ENCODE data around the gene PHLDB2. TPM values are rescaled to one million over a fixed set of nuclear protein-coding genes. Genes with fewer than 3 reads are reported as not detected.

Gene PHLDB2
- total RNA-seq, 1 donor from 2014 or later, result 0.98 TPM

DNA sequence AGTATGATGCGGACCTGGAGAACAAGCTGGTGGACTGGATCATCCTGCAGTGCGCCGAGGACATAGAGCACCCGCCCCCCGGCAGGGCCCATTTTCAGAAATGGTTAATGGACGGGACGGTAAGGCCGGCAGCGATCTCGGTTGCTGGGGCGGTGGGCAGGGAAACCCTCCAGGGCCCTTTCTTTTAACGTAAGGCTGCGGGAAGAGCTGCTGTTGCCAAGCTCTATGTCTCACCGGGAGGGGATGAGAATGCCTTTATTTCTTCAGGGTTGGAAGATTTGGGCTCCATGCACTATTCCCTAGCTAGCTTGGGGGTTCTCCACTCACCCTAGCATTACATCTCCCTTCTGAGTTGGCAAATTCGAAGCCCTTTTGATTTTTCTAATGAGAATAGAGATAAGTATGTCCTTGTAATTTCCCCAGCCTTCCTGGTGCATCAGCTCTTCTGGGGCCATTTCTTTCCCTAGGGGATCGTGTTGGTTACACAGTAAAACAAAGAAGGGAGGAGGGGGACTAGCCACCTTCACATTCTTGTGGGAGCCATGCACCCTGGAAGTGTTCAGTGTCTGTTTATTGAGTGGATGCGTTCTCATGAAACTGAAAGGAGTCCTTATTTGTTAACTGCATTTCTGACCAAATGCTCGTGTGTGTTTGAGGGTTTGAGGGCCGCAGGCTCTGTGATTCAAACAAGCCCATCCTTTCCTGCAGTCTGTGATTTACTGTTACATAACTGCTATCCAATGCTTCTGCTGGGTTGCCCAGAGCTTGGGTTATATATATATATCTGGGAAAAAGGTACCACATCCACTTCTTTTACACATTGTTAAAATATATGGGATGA lies 140.6 kb downstream of the PHLDB2 start:
- no peaks in the 10 kb centered on the region for H3K27me3 Mint-ChIP-seq
- no peak overlapping the region for H3K27ac Mint-ChIP-seq
- peak overlapping the region; percentile 77 for H3K4me3 Mint-ChIP-seq
- H3K4me1 Mint-ChIP-seq, result peaks cover 46% of the 10 kb centered on the region
- intact Hi-C loops (cut with micrococcal nuclease), result loop anchor here (2.0 kb wide), 1 partner anchor 13 kb away; no protein-coding TSS in a partner anchor
- peaks cover 6% of the 10 kb centered on the region for H3K9me3 Mint-ChIP-seq
- no peak for DNase-seq
- H3K36me3 Mint-ChIP-seq (ENCODE audit: low read depth), result peaks cover 4% of the 10 kb centered on the region

DNA sequence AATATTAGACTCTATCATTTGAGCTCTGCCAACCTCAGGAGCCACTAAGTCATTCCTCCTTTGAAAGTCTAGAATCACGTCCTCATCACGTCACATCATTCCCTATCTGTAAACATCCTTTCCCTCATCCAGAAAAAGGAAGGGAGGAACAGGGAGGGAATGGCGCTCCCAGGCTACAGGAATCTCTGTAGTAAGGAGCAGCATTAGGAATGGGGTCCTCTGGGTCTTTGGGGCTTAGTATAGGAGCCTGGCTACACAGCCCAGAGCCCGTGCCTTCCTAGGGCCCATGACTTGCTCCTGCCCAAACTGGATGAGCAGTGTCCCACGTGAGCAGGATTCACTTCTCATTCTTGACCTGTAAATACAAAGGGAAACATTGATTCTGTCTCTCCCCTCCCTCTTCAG lies 141.3 kb downstream of the PHLDB2 start:
- Mint-ChIP-seq H3K36me3 (ENCODE audit: low read depth) (no peaks in the 10 kb centered on the region), H3K27ac (no peak overlapping the region), H3K9me3 (peaks cover 6% of the 10 kb centered on the region), H3K4me1 (peaks cover 51% of the 10 kb centered on the region), H3K27me3 (no peaks in the 10 kb centered on the region), H3K4me3 (no peak overlapping the region)
- intact Hi-C loops (cut with micrococcal nuclease), result no loop called here
- no peak for DNase-seq

- DNase-seq, result no peak
- Mint-ChIP-seq H3K36me3 (ENCODE audit: low read depth) (no peaks in the 10 kb centered on the region), H3K4me3 (no peak overlapping the region), H3K27me3 (no peaks in the 10 kb centered on the region), H3K4me1 (peaks cover 52% of the 10 kb centered on the region), H3K9me3 (peaks cover 4% of the 10 kb centered on the region), H3K27ac (no peak overlapping the region)
- intact Hi-C loops (cut with micrococcal nuclease), result no loop called here
These were observed 141.9 kb downstream of the PHLDB2 start for GRCh38 chr3:112000966-112001365.

GRCh38 chr3:112001526-112001925 lies 142.5 kb downstream of the PHLDB2 start:
- H3K36me3 Mint-ChIP-seq (ENCODE audit: low read depth), result no peaks in the 10 kb centered on the region
- DNase-seq, result no peak
- H3K27ac Mint-ChIP-seq, result peak overlapping the region; percentile 27
- no peak overlapping the region for H3K4me3 Mint-ChIP-seq
- no peaks in the 10 kb centered on the region for H3K27me3 Mint-ChIP-seq
- intact Hi-C loops (cut with micrococcal nuclease), result no loop called here
- H3K4me1 Mint-ChIP-seq, result peaks cover 52% of the 10 kb centered on the region
- H3K9me3 Mint-ChIP-seq, result peaks cover 4% of the 10 kb centered on the region

GRCh38 chr3:112002096-112002971 lies 143.3 kb downstream of the PHLDB2 start:
- H3K9me3 Mint-ChIP-seq, result peaks cover 4% of the 10 kb centered on the region
- H3K36me3 Mint-ChIP-seq (ENCODE audit: low read depth), result no peaks in the 10 kb centered on the region
- intact Hi-C loops (cut with micrococcal nuclease), result loop anchor here (1.0 to 2.0 kb wide), 2 partner anchors 11 to 14 kb away; no protein-coding TSS in a partner anchor
- peak overlapping the region; percentile 60 for H3K4me3 Mint-ChIP-seq
- peaks cover 52% of the 10 kb centered on the region for H3K4me1 Mint-ChIP-seq
- H3K27ac Mint-ChIP-seq, result peak overlapping the region; percentile 86
- DNase-seq, result peak; percentile 64
- no peaks in the 10 kb centered on the region for H3K27me3 Mint-ChIP-seq

DNA sequence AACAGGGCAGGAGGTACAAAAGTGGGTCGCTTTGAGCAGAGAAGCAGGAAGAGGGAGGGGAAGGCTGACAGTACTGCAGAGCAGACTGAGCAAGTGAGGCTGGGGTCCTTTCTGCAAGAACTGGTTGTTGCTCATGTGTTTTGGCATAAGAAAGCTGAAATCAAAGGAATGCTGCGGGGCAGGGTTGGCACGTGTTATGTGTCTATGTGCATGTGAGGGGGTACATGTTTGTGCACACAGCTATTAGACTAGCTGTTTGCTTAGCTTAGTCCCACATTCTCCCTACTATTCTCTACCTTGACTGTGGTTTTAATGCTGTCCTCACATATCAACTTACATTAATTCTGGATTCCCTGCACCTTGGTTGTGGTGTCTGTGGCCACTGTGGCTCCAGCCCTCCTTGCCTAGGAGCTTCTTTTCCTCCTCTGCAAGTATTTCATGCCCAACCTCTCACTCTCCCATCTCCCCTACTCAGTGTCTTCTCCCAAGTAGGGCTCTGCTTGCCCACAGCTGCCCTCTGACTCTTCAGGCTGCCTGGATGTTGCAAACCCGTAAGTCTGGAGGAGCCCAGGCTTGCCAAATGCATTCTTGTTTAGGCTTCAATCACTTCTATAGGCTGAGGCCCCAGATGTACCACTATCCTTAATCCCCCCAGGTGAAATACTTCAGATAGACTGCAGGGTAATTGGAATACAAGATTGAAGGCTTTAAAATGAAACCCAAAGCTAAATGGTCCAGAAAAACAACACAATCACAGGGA lies 144.4 kb downstream of the PHLDB2 start:
- no peak for DNase-seq
- H3K4me3 Mint-ChIP-seq, result peak overlapping the region; percentile 60
- no peaks in the 10 kb centered on the region for H3K36me3 Mint-ChIP-seq (ENCODE audit: low read depth)
- no peaks in the 10 kb centered on the region for H3K27me3 Mint-ChIP-seq
- H3K9me3 Mint-ChIP-seq, result peaks cover 4% of the 10 kb centered on the region
- H3K4me1 Mint-ChIP-seq, result peaks cover 52% of the 10 kb centered on the region
- peak overlapping the region; percentile 86 for H3K27ac Mint-ChIP-seq
- intact Hi-C loops (cut with micrococcal nuclease), result loop anchor here (2.0 kb wide), 1 partner anchor 15 kb away; no protein-coding TSS in a partner anchor

DNA sequence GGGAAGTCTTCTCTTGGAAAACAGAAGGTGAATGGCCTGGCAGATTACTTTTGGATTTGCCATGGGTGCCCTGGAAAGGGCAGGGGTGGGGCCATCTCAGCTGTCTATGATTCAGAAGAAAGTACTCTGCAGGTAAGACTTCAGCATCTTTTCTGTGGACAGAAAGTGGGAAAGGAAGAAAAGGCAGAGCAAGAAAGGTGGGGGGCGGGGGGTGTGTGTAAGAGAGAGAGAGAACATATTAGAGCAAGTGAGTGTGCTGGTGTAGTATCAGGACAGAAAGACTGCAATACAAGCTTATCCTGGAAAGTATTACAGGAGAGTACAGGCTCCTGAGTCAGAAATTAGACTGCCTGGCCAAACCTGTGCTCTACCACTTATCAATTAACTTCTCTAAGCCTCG lies 145.1 kb downstream of the PHLDB2 start:
- H3K4me3 Mint-ChIP-seq, result no peak overlapping the region
- intact Hi-C loops (cut with micrococcal nuclease), result no loop called here
- H3K27me3 Mint-ChIP-seq, result no peaks in the 10 kb centered on the region
- no peaks in the 10 kb centered on the region for H3K36me3 Mint-ChIP-seq (ENCODE audit: low read depth)
- H3K27ac Mint-ChIP-seq, result peak overlapping the region; percentile 67
- H3K4me1 Mint-ChIP-seq, result peaks cover 51% of the 10 kb centered on the region
- peaks cover 10% of the 10 kb centered on the region for H3K9me3 Mint-ChIP-seq
- no peak for DNase-seq

- peaks cover 49% of the 10 kb centered on the region for H3K4me1 Mint-ChIP-seq
- intact Hi-C loops (cut with micrococcal nuclease), result no loop called here
- H3K36me3 Mint-ChIP-seq (ENCODE audit: low read depth), result no peaks in the 10 kb centered on the region
- peaks cover 10% of the 10 kb centered on the region for H3K9me3 Mint-ChIP-seq
- no peak overlapping the region for H3K4me3 Mint-ChIP-seq
- DNase-seq, result no peak
- peak overlapping the region; percentile 67 for H3K27ac Mint-ChIP-seq
- no peaks in the 10 kb centered on the region for H3K27me3 Mint-ChIP-seq
These were observed 145.6 kb downstream of the PHLDB2 start for GRCh38 chr3:112004669-112005068.

DNA sequence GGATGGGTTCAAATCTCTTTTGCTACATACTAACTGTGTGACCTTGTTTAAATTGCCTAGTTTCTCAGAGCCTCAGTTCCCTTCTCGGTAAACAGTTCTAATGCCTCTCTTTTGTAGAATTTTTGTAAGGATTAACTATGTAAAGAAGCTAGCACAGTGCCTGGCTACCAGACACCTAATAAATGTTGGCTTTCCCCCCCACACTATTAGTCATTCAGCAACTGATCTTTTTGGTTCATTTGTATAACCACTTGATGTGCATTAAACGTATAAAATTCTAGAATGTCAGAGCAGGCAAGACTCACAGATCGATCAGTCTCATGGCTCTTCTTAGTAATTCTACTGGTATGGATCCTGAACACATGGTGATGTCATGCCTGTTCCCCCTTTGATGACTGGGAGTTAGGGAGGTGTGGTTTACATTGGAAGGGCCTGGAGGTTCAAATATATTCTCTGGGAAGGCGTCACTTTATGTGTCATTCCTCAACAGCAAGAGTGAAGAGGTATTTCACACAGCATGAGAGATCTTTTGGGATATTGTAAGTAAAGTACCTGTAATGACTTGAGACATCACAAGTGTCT lies 146.1 kb downstream of the PHLDB2 start:
- intact Hi-C loops (cut with micrococcal nuclease), result no loop called here
- Mint-ChIP-seq H3K4me1 (peaks cover 47% of the 10 kb centered on the region), H3K27ac (peak overlapping the region; percentile 8), H3K27me3 (no peaks in the 10 kb centered on the region), H3K4me3 (no peak overlapping the region), H3K9me3 (peaks cover 10% of the 10 kb centered on the region), H3K36me3 (ENCODE audit: low read depth) (no peaks in the 10 kb centered on the region)
- peak; percentile 39 for DNase-seq

DNA sequence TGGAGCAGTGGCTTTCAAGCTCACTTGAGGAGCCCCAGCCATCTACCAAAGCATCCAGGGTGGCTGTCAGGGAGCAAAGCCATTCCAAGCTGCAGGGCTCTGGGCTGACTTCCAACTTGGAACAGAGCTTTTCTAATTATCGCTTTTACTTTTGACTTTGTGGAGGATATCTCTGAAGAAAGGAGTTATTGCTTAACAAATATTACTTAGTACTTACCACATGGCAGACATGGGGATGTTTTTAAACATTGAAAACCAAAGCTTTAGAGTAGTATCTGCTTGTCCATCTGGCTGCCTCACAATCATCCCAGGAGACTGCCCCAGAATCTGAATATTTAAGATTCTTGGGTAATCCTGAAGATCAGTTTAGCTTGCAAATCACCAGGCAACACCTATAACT lies 148.6 kb downstream of the PHLDB2 start:
- peaks cover 35% of the 10 kb centered on the region for H3K4me1 Mint-ChIP-seq
- intact Hi-C loops (cut with micrococcal nuclease), result no loop called here
- DNase-seq, result peak; percentile 23
- no peak overlapping the region for H3K27ac Mint-ChIP-seq
- H3K4me3 Mint-ChIP-seq, result no peak overlapping the region
- H3K27me3 Mint-ChIP-seq, result no peaks in the 10 kb centered on the region
- H3K36me3 Mint-ChIP-seq (ENCODE audit: low read depth), result no peaks in the 10 kb centered on the region
- peaks cover 10% of the 10 kb centered on the region for H3K9me3 Mint-ChIP-seq

DNA sequence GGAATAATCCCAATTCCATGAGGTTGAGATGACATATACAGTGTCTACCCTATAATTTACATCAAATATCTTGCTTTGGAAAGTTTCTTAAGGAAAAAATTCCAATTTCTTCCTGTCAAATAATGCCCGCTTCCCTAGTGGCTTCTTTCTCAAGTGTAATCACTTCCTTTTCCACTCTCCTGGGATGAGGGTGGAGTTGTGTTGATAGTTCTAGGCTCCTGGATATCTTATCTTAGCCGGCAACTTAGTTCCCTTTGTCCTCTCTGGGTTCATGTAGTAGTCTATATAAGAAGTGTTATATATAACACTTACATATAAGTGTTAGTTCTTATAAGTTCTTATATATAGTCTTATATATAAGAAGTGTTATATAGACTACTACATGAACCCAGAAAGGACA lies 150.6 kb downstream of the PHLDB2 start:
- no peak overlapping the region for H3K27ac Mint-ChIP-seq
- H3K9me3 Mint-ChIP-seq, result peaks cover 10% of the 10 kb centered on the region
- intact Hi-C loops (cut with micrococcal nuclease), result no loop called here
- peaks cover 30% of the 10 kb centered on the region for H3K4me1 Mint-ChIP-seq
- no peak overlapping the region for H3K4me3 Mint-ChIP-seq
- no peaks in the 10 kb centered on the region for H3K27me3 Mint-ChIP-seq
- DNase-seq, result no peak
- H3K36me3 Mint-ChIP-seq (ENCODE audit: low read depth), result no peaks in the 10 kb centered on the region

GRCh38 chr3:112010636-112011035 lies 151.6 kb downstream of the PHLDB2 start:
- H3K4me1 Mint-ChIP-seq, result peaks cover 23% of the 10 kb centered on the region
- H3K4me3 Mint-ChIP-seq, result no peak overlapping the region
- no peak for DNase-seq
- intact Hi-C loops (cut with micrococcal nuclease), result no loop called here
- H3K9me3 Mint-ChIP-seq, result peaks cover 6% of the 10 kb centered on the region
- H3K27ac Mint-ChIP-seq, result no peak overlapping the region
- H3K27me3 Mint-ChIP-seq, result no peaks in the 10 kb centered on the region
- H3K36me3 Mint-ChIP-seq (ENCODE audit: low read depth), result no peaks in the 10 kb centered on the region

DNA sequence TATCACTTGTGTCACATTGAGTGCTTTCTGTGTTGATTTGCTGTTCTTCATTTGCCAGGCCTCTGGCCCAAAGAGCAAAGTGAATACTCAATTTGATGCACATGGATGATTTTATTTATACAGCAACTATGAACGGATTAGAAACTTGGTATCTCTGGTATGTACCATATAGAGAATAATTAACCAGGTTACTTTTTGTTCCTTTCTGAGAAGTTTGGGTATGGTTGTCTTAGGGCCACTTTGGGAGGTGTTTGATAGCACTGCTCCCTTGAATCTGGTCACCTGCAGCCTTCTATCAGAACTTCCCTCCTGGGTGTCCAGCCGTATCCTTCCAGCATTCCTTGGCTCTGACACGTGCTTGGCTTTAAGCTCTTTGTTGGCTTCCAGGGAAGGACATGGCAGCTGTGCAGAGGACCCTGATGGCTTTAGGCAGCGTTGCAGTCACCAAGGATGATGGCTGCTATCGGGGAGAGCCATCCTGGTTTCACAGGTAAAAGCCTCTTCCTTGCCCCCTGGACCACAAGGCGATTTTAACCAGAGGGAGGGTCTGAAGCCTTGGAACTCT lies 152.4 kb downstream of the PHLDB2 start:
- Mint-ChIP-seq H3K4me1 (peaks cover 23% of the 10 kb centered on the region), H3K27me3 (no peaks in the 10 kb centered on the region), H3K36me3 (ENCODE audit: low read depth) (no peaks in the 10 kb centered on the region), H3K27ac (no peak overlapping the region), H3K4me3 (no peak overlapping the region), H3K9me3 (peaks cover 6% of the 10 kb centered on the region)
- DNase-seq, result no peak
- intact Hi-C loops (cut with micrococcal nuclease), result no loop called here

Data from activated CD4-positive, alpha-beta T cell treated with anti-CD3 and anti-CD28 coated beads, Interleukin-2, amount 10 ng/mL, durations not matched to agents 24 days and 14 days (primary cell).